Keratinocyte (primary cell): Measurements from ENCODE around the gene TMEM190.

Experiments used
- CTCF ChIP-seq, 3 experiments: IDR thresholded peaks in 1 of 3; conservative IDR thresholded peaks in 1 of 3; optimal IDR thresholded peaks in 1 of 3; 2 replicates in 2 of 3; 3 replicates in 1 of 3; pipeline versions ENCODE3 to v1.5.1; 2011; ENCODE audit warnings: low read length in 3 of 3, mild to moderate bottlenecking in 3 of 3, moderate library complexity in 2 of 3, control low read depth in 1 of 3, inconsistent platforms in 1 of 3; ENCODE audit not compliant: insufficient read depth in 2 of 3; ENCODE audit errors: extremely low read depth in 1 of 3
- EZH2 ChIP-seq: IDR thresholded peaks from one replicate; pipeline ENCODE4 v1.6.1; 2012; ENCODE audit warnings: inconsistent platforms, mild to moderate bottlenecking, low read length, moderate library complexity

DNA sequence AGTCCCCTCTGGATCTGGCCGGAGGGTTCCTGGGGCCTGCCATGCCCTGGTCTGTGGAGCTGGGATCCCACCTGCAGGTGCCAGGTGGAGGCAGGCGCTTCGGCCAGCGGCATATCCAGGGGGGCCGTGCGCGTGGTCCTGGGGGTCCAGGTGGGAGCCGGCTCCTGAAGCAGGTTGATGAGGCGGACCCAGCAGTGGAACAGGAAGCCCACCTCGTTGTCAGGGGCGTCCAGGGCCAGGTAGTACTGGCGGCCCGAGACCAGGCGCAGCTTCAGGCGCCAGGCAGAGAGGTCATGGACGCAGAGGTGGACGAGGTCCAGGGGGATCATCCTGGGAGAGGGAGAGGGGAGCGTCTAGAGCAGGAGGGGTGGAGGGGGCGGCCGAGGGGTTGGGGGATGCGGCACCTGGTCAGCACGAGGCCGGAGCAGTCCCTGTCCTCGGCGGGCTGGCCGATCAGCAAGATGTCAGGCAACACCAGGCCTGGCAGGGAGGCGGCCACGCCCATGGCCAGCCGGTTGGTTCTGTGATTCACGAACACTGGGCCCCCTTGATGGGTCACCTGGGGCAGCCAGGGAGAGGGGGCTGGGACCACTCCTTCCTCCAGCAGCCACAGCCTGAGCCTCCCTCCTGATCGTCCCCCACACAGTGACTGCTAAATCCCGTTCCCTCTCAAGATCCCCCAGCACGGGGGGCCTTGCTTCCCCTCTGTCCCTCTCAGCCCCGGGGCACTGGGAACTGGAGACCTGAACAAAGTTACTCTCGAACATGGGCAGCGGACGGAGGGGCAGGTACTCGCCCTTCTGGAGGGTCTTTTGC lies 14.2 kb upstream of the TMEM190 start:
- no peak for TF ChIP-seq CTCF (optimal IDR thresholded peaks at IDR 0.05 in 1 of 3, IDR thresholded peaks at IDR 0.05 in 1 of 3, conservative IDR thresholded peaks at IDR 0.05 in 1 of 3; ENCODE audit: extremely low read depth in 1 of 3, insufficient read depth in 2 of 3, low read length in 3 of 3)
- no peak for TF ChIP-seq EZH2
